Panc1 (cell line): ENCODE data around the gene SARNP. TPM values are rescaled to one million over a fixed set of nuclear protein-coding genes. Genes with fewer than 3 reads are reported as not detected.
"Not testable (repeated sequence)": the region's sequence is repeated elsewhere in the genome, so short reads cannot be mapped to it uniquely, and the experiment has no call there.

Experiments used
- ATAC-seq: fragments of 200-7000 bp; cut with Tn5 transposase; 2 replicates; pipeline ENCODE4 v1.9.1; 2020; ENCODE audit warnings: mild to moderate bottlenecking, moderate library complexity
- BruUV-seq: library from RNA; stranded (reverse); fragments of 400-500 nt; replicated peaks from 2 replicates; lab custom pipeline; 2021; lab: Mats Ljungman, UMichigan
- CTCF ChIA-PET: fragments of 300-600 bp; sonication (Branson Sonifier 250); formaldehyde crosslinking; loops from one replicate; lab custom pipeline; 2022; ENCODE audit warnings: antibody characterized with exemption; lab: Charles Lee
- POLR2A ChIA-PET: fragments of 300-600 bp; sonication (Branson Sonifier 250); formaldehyde crosslinking; loops from one replicate; lab custom pipeline; 2022; ENCODE audit warnings: antibody characterized with exemption; lab: Charles Lee
- DNase-seq: peaks from one replicate; pipeline ENCODE4 v3.0.0-alpha.2; 2010; ENCODE audit warnings: low read depth, low spot score
- H3K27ac ChIP-seq: 2 replicates; pipeline ENCODE4 v1.5.1; 2011; ENCODE audit warnings: mild to moderate bottlenecking, low read length, inconsistent platforms
- H3K27me3 ChIP-seq: fragments of 200-500 bp; sonication (Bioruptor generic); 2 replicates; pipeline ENCODE4 v1.6.0; 2014; ENCODE audit warnings: low read length, inconsistent platforms; ENCODE audit not compliant: control insufficient read depth, insufficient read depth
- H3K36me3 ChIP-seq: fragments of 200-500 bp; sonication (Bioruptor generic); 2 replicates; pipeline ENCODE4 v1.5.1; 2014; ENCODE audit warnings: inconsistent platforms, mild to moderate bottlenecking, low read length, moderate library complexity; ENCODE audit not compliant: control insufficient read depth, insufficient read depth
- H3K4me1 ChIP-seq: 2 replicates; pipeline ENCODE4 v1.5.1; 2011; ENCODE audit warnings: inconsistent platforms, mild to moderate bottlenecking, low read length, moderate library complexity; ENCODE audit not compliant: control insufficient read depth, insufficient read depth
- H3K4me3 ChIP-seq, 2 experiments: 2 replicates each; pipeline ENCODE4 v1.5.1; 2011 to 2012; ENCODE audit warnings: low read depth in 2 of 2, low read length in 2 of 2, mild to moderate bottlenecking in 2 of 2, inconsistent platforms in 1 of 2, moderate library complexity in 1 of 2
- H3K9me3 ChIP-seq: fragments of 200-500 bp; sonication (Bioruptor generic); 2 replicates; pipeline ENCODE4 v1.5.1; 2014; ENCODE audit warnings: low read depth, mild to moderate bottlenecking, inconsistent platforms, low read length, moderate library complexity; ENCODE audit not compliant: control insufficient read depth, insufficient read depth
- POLR2AphosphoS5 ChIP-seq: IDR thresholded peaks from 2 replicates; pipeline ENCODE4 v1.6.1; 2012; ENCODE audit warnings: mild to moderate bottlenecking, low read depth, low read length, moderate library complexity
- SIN3A ChIP-seq: IDR thresholded peaks from 2 replicates; pipeline ENCODE4 v1.6.1; 2012; ENCODE audit warnings: low read depth, mild to moderate bottlenecking, low read length, moderate library complexity, borderline replicate concordance; ENCODE audit not compliant: insufficient read depth
- TCF7L2 ChIP-seq: IDR thresholded peaks from 2 replicates; pipeline ENCODE4 v1.6.1; 2011; ENCODE audit warnings: mild to moderate bottlenecking, low read depth, low read length, inconsistent platforms
- in situ Hi-C: cut with HindIII; loops from 2 replicates; pipeline ENCODE4 v1.10.0; 2016; ENCODE audit warnings: low sequenced_read_pairs, low pct_unique_long_range_greater_than_20kb
- intact Hi-C: fragments of 100-400 bp; cut with micrococcal nuclease; formaldehyde crosslinking; loops from one replicate; pipeline ENCODE4 v1.10.0; 2022; ENCODE audit not compliant: unreplicated experiment
- total RNA-seq: library from RNA; stranded (reverse); gene quantifications from one replicate; pipeline ENCODE4 v1.2.1, GENCODE V29; 2021; ENCODE audit not compliant: unreplicated experiment
- TF ChIP-seq, protein P1 (sequence below), 2 experiments: IDR thresholded peaks; 2 replicates each; pipeline ENCODE4 v1.6.1; 2011 to 2012; ENCODE audit warnings: low read depth in 2 of 2, control low read depth in 1 of 2, low read length in 1 of 2, mild to moderate bottlenecking in 1 of 2, moderate library complexity in 1 of 2; ENCODE audit not compliant: insufficient read depth in 1 of 2
- TF ChIP-seq, protein P2 (sequence below): fragments of 450-650 bp; IDR thresholded peaks from 2 replicates; pipeline ENCODE4 v1.5.1; 2017; ENCODE audit warnings: mild to moderate bottlenecking

The SARNP gene
- total RNA-seq, 1 experiment from 2014 or later: 69.3 TPM

DNA sequence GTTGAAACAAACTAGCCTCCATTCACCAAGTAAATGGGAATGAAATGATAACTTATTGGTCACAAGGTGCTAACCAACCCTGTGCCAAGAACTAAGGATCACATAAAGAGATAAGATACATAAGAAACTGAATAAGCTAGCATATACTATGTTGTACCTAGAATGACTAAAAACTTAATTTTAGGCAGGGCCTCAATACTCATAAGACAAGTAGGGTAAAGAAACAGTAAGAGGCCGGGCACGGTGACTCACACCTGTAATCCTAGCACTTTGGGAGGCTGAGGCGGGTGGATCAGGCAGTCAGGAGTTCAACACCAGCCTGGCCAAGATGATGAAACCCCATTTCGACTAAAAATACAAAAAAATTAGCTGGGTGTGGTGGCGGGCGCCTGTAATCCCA is 56.9 kb downstream of the SARNP start:
- intact Hi-C loops: no loop called here
- Histone ChIP-seq H3K4me1 (no peaks in the 10 kb centered on the region), H3K9me3 (no peaks in the 10 kb centered on the region), H3K27ac (no peak overlapping the region), H3K4me3 (no peak overlapping the region), H3K36me3 (peaks cover 16% of the 10 kb centered on the region), H3K27me3 (no peaks in the 10 kb centered on the region)
- TF ChIP-seq, protein P1, sequence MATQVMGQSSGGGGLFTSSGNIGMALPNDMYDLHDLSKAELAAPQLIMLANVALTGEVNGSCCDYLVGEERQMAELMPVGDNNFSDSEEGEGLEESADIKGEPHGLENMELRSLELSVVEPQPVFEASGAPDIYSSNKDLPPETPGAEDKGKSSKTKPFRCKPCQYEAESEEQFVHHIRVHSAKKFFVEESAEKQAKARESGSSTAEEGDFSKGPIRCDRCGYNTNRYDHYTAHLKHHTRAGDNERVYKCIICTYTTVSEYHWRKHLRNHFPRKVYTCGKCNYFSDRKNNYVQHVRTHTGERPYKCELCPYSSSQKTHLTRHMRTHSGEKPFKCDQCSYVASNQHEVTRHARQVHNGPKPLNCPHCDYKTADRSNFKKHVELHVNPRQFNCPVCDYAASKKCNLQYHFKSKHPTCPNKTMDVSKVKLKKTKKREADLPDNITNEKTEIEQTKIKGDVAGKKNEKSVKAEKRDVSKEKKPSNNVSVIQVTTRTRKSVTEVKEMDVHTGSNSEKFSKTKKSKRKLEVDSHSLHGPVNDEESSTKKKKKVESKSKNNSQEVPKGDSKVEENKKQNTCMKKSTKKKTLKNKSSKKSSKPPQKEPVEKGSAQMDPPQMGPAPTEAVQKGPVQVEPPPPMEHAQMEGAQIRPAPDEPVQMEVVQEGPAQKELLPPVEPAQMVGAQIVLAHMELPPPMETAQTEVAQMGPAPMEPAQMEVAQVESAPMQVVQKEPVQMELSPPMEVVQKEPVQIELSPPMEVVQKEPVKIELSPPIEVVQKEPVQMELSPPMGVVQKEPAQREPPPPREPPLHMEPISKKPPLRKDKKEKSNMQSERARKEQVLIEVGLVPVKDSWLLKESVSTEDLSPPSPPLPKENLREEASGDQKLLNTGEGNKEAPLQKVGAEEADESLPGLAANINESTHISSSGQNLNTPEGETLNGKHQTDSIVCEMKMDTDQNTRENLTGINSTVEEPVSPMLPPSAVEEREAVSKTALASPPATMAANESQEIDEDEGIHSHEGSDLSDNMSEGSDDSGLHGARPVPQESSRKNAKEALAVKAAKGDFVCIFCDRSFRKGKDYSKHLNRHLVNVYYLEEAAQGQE (IDR thresholded peaks at IDR 0.05; ENCODE audit: insufficient read depth in 1 of 2, low read depth in 2 of 2, low read length in 1 of 2): no peak
- TF ChIP-seq SIN3A (no peak), TCF7L2 (no peak)
- TF ChIP-seq, protein P2, sequence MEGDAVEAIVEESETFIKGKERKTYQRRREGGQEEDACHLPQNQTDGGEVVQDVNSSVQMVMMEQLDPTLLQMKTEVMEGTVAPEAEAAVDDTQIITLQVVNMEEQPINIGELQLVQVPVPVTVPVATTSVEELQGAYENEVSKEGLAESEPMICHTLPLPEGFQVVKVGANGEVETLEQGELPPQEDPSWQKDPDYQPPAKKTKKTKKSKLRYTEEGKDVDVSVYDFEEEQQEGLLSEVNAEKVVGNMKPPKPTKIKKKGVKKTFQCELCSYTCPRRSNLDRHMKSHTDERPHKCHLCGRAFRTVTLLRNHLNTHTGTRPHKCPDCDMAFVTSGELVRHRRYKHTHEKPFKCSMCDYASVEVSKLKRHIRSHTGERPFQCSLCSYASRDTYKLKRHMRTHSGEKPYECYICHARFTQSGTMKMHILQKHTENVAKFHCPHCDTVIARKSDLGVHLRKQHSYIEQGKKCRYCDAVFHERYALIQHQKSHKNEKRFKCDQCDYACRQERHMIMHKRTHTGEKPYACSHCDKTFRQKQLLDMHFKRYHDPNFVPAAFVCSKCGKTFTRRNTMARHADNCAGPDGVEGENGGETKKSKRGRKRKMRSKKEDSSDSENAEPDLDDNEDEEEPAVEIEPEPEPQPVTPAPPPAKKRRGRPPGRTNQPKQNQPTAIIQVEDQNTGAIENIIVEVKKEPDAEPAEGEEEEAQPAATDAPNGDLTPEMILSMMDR: no peak
- in situ Hi-C loops: no loop called here
- ATAC-seq (no peak), DNase-seq (no peak)
- BruUV-seq: no TSS peak
- POLR2A ChIA-PET: interaction anchor here (0.5 kb wide), 1 partner anchor 9 kb away, joined by 6 read pairs; no protein-coding TSS in a partner anchor
- CTCF ChIA-PET: no interaction called here

DNA sequence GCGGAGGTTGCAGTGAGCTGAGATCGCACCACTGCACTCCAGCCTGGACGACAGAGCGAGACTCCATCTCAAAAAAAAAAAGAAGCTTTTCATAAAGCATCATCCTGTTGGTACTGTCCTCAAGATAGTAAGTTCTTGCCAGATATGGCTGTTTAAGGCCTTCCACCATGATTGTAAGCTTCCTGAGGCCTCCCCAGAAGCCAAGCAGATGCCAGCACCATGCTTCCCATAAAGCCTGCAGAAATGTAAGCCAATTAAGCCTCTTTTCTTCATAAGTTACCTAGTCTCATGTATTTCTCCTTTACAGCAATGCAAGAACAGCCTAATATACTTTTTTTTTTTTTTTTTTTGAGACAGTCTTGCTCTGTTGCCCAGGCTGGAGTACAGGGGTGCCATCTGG is 58.9 kb downstream of the SARNP start:
- H3K4me1 ChIP-seq, in situ Hi-C loops, H3K9me3 ChIP-seq, DNase-seq, H3K27me3 ChIP-seq, BruUV-seq, CTCF ChIA-PET, intact Hi-C loops, POLR2A ChIA-PET, ATAC-seq, H3K4me3 ChIP-seq, H3K27ac ChIP-seq: not testable (repeated sequence)
- peaks cover 21% of the 10 kb centered on the region for H3K36me3 ChIP-seq

DNA sequence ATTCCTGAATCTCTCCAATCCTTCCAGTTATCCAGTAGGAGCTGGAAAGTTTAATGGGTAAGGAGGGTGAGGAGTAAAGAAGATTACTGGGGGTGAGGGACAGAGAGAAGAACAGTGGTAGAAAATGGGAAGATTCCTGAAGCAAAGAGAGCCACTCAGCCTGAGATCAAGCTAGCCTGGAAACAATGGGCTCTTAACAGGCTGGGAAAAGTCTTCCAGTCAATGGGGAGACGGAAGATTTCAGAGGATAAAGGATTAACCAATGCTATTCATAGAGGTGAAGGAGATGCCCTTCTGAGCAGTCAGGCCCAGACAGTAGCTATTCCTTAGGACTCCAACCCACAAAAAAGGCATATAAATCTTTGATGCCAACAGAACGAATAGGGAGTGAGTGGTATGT is 59.8 kb downstream of the SARNP start:
- Histone ChIP-seq H3K27ac (no peak overlapping the region), H3K4me1 (no peaks in the 10 kb centered on the region), H3K36me3 (peaks cover 21% of the 10 kb centered on the region), H3K27me3 (no peaks in the 10 kb centered on the region), H3K9me3 (no peaks in the 10 kb centered on the region), H3K4me3 (no peak overlapping the region)
- TF ChIP-seq SIN3A (no peak), TCF7L2 (no peak), POLR2AphosphoS5 (no peak)
- TF ChIP-seq, protein P1 (IDR thresholded peaks at IDR 0.05; ENCODE audit: insufficient read depth in 1 of 2, low read depth in 2 of 2, low read length in 1 of 2): no peak
- TF ChIP-seq, protein P2: no peak
- intact Hi-C loops (no loop called here), in situ Hi-C loops (no loop called here)
- no TSS peak for BruUV-seq
- no peak for DNase-seq
- 0 out of 2 replicates have a peak, but pooled peaks have one; percentile 47 for ATAC-seq
- CTCF ChIA-PET: no interaction called here
- POLR2A ChIA-PET: no interaction called here
